ENCODE measurements around the gene TTLL7.
"Not testable (repeated sequence)": the region's sequence is repeated elsewhere in the genome, so short reads cannot be mapped to it uniquely, and the experiment has no call there.

The TTLL7 gene

DNA sequence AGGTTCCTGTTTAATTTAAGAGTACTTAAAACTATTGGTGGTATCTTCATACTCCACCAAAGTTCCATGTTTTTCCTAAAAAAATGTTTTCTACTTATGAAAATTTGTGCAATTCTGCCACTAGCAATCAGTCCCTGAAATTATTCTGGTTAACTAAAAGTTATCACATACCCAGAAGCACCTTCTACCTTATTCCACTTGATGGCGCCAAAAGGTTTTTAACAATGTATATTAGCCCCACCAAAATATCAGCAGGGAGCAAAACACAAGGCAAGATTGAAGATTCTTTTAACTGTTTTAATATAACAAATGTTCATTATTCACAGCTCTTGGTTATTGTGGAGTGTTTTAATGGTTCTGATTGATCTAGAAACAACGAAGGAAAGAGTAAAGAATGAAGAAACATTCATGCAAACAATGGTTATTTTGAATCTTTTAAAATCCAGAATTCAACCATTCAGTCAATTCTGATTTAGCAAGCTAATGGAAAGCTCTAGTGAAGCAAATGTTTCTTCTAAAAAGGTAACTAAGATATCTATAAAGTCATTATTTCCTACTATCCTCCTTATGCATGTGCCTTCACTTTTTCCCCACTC lies 67.2 kb downstream of the TTLL7 start:
- DNase-seq (ENCODE audit: extremely low read depth in 1 of 2, low read depth in 1 of 2) = no peak

DNA sequence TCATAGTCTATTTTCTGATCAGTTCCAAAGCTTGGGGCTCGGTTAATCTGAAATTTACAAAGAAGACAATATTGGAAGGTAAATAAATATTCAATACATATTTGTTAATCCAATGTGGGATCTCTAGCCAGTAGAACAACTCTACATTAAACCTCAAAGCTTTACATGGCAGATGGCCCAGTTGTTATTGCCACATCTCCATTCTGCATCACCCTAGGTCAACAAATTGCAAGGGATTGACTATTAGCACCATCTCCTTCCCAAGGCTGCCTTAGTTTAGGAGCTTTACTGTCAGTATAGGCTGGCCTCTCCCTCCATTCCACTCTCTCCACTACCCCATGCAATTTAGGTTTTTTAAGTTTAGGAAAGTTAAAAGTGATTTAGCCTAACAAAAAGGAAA lies 69.7 kb downstream of the TTLL7 start:
- no peak for DNase-seq (ENCODE audit: extremely low read depth in 1 of 2, low read depth in 1 of 2)

DNA sequence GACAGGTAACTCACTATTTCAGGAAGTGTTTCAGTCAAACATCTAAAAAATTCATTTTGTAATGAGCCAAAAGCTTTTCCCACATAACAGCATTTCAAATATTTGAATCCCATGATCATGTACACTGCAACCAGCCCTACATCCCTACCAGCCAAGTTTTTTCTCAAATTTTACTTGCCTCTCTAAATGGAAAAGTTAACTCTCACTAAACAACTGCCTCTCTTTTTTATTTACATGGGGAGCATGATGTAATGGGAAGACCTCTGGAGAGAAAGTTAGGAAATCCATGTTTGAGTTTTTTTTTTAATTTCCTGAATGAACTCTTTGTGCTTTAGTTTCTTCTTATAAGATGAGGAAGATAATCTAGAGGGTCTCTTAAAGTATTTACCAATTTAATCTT lies 70.5 kb downstream of the TTLL7 start:
- DNase-seq (ENCODE audit: extremely low read depth in 1 of 2, low read depth in 1 of 2) = no peak

DNA sequence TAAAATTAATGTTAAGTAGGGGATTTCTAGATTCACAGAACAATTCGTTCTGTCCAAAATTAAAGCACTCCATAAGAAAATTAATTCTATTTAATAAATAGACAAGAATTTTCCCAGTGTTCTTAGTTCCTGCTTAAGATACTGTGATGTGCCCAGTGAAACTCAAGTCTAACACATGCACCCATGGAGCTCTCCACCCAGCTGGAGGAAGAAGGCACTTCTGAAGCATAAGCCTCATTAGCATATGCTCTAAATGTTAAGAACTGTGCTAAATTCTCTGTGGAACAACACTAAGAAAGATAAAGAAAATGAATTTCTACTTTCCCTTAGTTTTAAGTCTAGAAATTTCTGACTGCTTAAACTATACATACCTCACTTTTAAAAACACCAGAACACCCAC lies 71.2 kb downstream of the TTLL7 start:
- no peak for DNase-seq (ENCODE audit: extremely low read depth in 1 of 2, low read depth in 1 of 2)

DNA sequence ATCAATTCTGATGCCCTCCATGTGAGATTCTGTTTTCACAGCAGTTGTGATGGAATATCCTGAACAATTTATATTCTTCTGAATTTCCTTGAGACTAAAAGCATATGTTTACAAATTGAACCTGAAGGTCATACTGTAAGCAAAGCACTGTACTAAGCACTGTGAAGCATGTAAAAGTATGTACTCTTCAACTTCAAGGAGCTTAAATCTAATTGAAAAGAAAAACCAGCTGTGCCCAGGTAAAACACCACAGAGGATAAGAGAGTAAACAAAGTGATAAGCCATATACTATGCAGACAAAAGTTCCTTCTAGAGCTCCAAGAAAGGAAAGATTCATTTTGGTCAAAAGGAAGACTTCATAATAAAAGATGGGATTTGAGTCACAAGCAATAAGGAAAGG lies 71.9 kb downstream of the TTLL7 start:
- no peak for DNase-seq (ENCODE audit: extremely low read depth in 1 of 2, low read depth in 1 of 2)

DNA sequence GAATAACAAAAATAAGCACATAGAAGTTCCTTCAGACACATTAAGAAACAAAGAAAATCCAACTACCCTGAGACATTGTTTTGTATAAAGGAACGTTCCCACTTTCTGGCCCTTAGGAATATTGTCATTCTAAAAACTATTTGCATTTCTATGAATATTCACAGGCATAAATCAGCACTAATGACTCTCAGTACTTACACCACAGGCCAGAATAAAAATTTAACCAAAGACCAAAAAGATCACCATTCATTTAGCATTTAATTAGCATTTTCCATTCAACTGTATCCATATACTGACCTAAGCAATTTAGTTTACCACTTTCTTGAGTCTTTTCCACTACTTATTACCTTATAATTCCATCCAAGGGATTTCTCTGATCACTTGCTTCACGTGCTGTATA lies 75.4 kb downstream of the TTLL7 start:
- no peak for DNase-seq (ENCODE audit: extremely low read depth in 1 of 2, low read depth in 1 of 2)

DNA sequence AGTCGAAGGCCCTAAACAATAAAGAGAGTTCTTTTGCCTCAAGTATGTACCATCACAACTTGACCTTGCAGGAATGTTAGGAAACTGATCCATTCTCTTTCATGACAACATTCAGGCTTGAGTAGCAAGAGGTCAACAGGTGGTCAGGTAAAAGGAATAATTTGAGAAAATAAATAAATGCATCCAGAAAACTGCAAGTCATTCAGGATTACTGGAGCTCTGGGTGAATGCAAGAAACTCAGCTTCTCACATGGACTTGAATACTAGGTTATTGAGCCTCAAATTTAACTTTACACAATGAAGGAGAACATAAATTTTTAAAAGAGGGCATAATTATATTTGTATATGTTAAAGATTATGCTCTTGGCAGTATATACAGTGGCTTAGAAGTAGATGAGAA lies 76.5 kb downstream of the TTLL7 start:
- no peak for DNase-seq (ENCODE audit: extremely low read depth in 1 of 2, low read depth in 1 of 2)

DNA sequence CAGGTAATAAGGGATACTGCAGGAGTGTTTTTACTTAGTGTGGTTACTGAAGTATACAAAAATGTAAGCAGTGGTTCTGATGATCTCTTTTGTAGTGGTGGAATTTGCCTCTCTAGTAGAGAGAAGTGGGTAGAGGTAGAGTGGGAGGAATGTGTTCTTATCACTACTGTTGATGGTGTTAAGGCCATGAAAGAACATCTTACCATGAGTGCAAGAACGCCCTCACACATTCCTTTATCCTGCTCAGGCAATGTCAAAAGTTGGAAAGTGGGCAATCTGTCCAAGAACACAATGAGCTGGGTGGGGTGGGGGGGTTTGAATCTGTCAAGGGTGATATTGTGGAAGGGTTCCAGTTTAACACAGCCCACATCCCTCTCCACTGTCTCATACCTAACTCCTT lies 78.6 kb downstream of the TTLL7 start:
- DNase-seq (ENCODE audit: extremely low read depth in 1 of 2, low read depth in 1 of 2) = no peak

DNA sequence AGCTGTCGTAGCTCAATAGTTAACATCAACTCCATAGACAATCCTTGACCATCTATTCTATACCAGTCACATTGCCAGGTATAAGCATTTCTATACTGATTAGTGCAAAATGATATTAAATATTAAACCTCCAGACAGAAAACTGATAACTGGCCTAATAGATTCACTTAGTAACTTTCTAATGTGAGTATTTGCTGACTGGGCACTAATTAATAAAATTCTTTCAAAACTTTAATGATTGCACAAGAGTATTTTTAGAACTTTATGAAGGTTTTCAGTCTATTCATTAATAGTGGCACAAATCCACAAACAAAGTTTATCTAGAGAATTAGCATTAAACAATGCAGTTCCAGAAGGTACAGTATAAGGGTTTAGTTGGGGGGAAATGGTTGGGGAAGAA lies 79.1 kb downstream of the TTLL7 start:
- DNase-seq (ENCODE audit: extremely low read depth in 1 of 2, low read depth in 1 of 2) = no peak

DNA sequence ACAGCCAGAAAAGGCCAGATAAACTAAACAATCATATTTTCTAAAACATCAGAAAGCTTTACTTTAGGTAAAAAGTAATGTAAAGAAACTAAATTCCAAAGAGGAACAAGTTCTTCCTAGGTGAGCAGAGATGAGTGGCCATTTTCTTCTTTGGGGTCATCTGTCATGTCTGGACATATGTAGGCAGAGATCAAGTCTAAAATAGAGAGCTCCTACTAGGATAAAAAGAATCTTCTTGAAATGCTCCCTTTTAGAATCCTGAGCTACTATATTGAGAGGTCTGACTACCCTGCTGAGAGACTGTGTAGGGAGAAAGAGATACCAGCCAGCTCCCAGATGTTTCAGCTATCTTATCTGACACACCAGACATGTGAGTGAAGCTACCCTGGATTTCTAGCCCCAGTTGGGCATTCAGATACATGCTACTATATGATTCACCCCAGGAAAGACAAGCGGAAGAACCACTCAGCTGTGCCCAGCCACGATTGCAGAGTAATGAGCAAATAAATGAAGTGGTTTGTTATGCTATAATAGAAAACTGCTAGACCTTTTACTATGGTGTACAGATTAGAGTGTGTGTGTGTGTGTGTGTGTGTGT lies 80.1 kb downstream of the TTLL7 start:
- DNase-seq (ENCODE audit: extremely low read depth in 1 of 2, low read depth in 1 of 2) = no peak

DNA sequence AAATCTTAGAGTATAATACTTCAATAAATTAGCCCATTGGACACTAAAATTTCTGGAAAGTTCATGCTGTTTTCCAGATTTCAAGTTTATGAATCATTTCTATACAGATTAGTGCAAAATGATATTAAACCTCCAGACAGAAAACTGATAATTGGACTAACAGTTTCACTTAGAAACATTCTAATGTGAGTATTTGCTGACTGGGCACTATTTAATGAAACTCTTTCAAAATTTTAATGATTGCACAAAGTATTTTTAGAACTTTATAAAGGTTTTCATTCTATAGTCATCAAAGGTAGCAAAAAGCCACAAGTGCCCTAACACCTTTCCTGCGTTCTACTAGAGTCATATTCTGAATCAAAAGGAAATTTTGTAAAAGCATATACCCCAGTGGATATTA lies 81.0 kb downstream of the TTLL7 start:
- no peak for DNase-seq (ENCODE audit: extremely low read depth in 1 of 2, low read depth in 1 of 2)

DNA sequence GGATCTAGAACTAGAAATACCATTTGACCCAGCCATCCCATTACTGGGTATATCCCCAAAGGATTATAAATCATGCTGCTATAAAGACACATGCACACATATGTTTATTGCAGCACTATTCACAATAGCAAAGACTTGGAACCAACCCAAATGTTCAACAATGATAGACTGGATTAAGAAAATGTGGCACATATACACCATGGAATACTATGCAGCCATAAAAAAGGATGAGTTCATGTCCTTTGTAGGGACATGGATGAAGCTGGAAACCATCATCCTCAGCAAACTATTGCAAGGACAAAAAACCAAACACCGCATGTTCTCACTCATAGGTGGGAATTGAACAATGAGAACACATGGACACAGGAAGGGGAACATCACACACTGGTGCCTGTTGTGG lies 82.8 kb downstream of the TTLL7 start:
- DNase-seq (ENCODE audit: extremely low read depth in 1 of 2, low read depth in 1 of 2) = not testable (repeated sequence)

DNA sequence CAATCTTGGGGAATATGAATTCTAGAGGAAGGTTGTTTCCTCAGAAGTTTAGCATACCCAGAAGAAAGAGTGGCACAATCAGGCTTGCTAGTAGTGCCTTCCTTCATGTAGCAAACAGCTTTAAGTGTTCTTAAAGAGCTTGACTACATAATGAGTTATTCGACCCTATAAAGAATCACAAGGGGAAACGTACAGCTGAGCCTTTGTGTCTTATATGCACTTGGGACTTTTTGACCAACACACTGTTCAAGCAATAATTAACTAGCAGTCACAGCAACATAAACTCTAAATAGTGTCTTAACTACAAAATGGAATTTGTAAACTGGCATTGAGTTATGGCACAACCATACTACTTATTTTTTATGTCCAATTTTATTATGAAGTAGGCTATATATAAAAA lies 86.1 kb downstream of the TTLL7 start:
- DNase-seq (ENCODE audit: extremely low read depth in 1 of 2, low read depth in 1 of 2) = no peak

DNA sequence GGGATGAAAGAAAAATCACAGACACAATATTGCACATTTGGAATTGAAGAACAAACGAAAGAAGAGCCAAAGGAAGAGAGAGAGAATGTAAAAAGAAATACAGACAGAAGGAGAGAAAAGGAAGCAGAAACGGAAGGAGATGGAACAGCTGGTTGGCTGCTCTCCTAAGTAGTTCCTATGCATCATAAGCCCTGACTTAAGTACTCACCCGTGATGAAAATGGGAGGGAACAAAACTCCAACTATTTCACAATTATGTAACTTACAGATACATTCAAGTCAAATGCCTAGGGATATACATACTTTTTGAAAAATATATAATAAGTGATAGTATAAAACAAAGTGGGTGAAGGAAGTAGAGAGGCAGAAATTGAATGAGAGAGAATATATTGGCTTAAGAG lies 88.5 kb downstream of the TTLL7 start:
- no peak for DNase-seq (ENCODE audit: extremely low read depth in 1 of 2, low read depth in 1 of 2)

DNA sequence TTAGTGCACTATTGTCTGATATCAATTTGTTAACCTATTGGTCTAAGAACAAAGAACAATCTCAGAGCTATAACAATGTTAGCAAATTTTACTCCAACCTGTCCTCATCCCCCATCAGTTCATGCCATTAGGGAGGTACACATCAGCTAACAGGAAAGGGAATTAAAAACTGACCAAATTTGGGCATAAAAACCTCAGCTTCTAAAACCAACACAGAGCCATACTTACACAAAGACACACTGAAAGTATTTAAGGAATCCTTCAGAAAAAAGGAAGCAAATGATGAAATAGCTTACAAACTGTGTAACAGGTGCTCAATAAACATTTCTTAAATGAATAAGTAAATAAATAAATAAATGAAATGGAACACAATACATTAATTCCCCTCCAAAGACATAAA lies 89.2 kb downstream of the TTLL7 start:
- no peak for DNase-seq (ENCODE audit: extremely low read depth in 1 of 2, low read depth in 1 of 2)

DNA sequence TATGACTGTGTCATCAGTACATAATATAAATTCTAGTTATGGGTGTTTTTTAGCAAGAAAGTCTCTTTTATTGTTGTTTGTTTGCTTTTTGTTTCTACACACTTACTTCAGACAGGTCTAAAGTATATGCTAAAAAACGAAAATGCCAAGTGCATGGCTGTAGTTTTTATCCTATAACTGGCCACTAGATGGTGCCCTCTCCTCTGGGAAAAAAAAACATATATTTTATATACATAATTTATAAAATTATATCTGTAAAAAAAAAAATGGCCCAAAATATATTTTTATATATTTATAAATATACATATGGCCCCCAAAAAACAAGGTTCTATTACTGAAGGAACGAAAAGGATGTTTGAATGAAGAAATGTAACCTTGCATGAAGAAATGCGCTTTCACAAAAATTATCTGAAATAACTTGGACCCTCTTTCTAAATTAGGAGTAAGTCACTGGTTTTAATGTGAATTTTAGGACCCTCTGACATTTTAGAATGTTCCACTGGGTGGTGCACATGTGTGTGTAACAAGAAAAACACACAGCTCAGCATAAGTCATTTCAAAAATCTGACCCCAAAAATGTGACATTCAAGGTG lies 93.5 kb downstream of the TTLL7 start:
- no peak for DNase-seq (ENCODE audit: extremely low read depth in 1 of 2, low read depth in 1 of 2)

DNA sequence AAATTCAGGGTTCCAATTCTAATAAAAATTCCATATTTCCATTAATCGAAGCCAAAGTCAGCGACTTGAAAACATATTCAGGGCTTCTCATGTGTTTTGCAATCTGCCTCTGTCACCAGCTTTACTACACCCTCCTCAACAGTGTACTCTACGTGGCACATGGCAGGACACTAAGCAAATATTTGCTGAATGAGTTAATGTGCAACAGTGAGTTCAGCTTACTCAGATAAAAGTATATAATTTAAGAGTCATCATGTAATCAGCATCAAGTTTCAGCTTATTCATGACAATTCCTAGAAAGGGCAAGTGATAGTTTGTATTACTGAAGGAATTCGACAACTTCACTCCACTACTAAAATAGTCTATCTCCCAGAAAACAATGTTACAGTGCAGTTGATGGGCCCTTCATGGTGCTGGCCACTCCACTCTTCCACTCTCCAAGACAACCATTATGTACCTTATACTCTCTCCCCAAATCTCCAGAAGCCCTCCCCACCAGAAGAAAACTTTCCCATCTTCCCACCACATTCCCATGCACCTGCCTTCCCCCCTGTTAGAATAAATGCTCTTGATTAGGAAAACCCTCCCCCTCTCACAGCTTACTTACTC lies 97.3 kb downstream of the TTLL7 start:
- DNase-seq (ENCODE audit: extremely low read depth in 1 of 2, low read depth in 1 of 2) = no peak

DNA sequence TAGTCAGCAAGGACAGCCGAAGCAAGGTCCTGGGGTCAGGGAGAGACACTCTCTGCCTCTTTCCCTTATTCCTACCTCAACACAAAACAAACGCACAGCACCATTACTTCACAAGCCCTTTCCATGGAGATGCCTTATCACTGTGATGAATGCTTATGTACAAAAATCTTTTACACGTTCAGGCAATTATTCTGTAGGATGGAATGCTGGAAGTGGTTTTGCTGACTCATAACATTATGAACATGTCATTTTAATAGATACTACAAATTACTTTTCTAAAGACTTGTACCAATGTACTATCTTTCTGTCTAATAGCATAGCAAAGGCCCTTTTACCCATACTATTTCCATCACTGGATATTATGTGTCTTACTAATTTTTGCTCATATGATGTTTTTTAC lies 98.4 kb downstream of the TTLL7 start:
- DNase-seq (ENCODE audit: extremely low read depth in 1 of 2, low read depth in 1 of 2) = no peak

DNA sequence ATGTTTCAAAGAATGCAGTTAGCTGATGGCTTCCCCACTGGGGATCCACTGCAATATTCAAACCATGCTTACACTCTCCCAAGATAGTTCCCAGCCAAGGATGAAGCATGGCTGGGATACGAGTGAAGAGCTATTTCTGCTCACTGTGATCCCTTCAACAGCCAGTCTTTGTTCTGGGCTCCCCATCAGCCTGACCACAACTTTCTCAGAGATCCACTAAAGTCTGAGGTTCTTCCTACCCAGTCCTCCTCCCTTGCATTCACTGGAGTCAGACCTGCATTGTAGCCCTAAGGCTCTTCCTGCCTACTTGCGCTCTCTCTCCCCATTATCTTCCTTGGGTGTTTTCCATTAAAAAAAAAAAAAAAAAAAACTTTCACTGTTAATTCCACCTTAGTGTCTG lies 101.4 kb downstream of the TTLL7 start:
- no peak for DNase-seq (ENCODE audit: extremely low read depth in 1 of 2, low read depth in 1 of 2)

DNA sequence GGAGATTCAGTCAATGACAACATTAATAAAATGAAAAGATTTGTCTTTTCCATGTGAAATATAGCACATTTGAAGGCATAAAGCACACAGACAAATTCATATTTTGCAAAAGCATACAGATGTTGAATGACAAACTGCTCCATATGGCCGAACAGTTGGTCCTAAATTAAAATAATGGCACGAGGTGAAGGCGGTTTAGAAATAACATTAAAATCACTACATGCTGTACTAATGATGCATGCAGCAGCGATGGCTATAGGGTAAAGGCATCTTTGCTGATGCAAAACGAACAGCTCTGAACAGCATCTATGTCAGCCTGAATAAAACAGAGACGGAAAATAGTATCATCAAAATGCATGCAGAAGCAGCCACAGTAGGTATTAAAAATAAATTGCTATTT lies 102.6 kb downstream of the TTLL7 start:
- no peak for DNase-seq (ENCODE audit: extremely low read depth in 1 of 2, low read depth in 1 of 2)

DNA sequence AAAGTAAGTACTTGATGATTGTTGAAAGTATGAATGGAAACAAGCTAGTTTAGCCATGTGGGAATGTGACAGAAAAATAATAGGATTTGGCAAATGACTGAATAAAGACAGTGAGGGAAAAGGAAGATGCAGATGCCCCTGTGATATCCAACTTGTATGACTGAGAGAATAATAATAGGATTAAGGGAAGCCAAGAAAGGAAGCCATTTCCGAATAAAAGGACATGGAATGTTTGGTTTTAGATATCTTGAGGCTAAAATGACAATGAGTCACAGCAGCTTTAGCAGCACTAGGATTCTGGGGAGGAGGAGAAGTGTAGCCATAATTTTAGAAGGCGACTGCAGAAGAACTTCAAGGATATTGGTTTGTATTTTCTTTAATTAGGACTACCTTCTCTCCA lies 109.2 kb downstream of the TTLL7 start:
- no peak for DNase-seq (ENCODE audit: extremely low read depth in 1 of 2, low read depth in 1 of 2)

DNA sequence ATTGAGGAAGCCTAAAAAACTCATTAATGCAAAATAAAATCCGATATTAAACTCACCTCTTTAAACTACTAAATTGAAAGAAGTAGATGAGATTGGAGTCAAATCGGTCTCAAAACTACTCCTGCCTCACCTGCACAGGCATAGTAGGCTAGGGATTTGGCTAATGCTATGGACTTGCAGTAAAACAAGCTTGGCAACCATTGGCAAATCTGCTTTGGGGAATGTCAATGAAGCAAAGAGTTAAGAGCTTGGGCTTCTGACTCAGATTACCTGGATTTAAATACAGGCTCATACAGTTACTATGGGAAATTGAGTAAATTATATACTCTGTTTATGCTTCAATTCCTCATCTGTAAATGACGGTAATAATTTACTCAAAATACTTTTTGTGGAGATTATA lies 111.4 kb downstream of the TTLL7 start:
- DNase-seq (ENCODE audit: extremely low read depth in 1 of 2, low read depth in 1 of 2) = no peak

DNA sequence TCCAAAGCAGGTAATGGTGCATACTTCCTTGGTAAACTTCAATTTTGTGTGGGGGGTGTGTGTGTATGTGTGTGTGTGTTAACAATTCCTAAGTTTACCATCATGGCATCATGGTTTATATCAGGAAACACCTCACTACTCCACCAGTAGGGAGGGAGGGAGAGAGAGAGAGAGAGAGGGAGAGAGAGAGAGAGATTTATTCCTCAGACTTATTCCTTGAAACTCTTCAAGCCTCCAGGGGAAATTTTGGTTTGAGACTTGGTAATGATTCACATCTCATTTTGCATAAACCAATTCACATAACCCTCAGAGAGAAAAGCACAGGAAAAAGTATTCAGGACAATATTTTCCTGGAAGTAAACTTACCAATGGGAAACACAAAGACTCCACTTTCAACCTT lies 115.0 kb downstream of the TTLL7 start:
- no peak for DNase-seq (ENCODE audit: extremely low read depth in 1 of 2, low read depth in 1 of 2)

All from activated CD8-positive, alpha-beta memory T cell treated with anti-CD3 and anti-CD28 coated beads for 1 hour (primary cell).